Left ventricle myocardium inferior (tissue), 1 donor: ENCODE results near the gene ISLR2. TPM values are rescaled to one million over a fixed set of nuclear protein-coding genes. Genes with fewer than 3 reads are reported as not detected.
A peak's percentile ranks its signal among the peaks of the same experiment; 100 is the strongest.

Source experiments
- DNase-seq: peaks from one replicate; pipeline ENCODE4 v3.0.0-alpha.2; 2020
- H3K27ac ChIP-seq: fragments of 200-600 bp; replicated peaks from 2 replicates; pipeline ENCODE4 v1.8.0; 2021
- H3K27me3 ChIP-seq: fragments of 200-600 bp; 2 replicates; pipeline ENCODE4 v1.8.0; 2021; ENCODE audit warnings: low read depth
- H3K36me3 ChIP-seq: fragments of 200-600 bp; 2 replicates; pipeline ENCODE4 v1.8.0; 2021
- H3K4me1 ChIP-seq: fragments of 200-600 bp; 2 replicates; pipeline ENCODE4 v1.8.0; 2021
- H3K4me3 ChIP-seq: fragments of 200-600 bp; 2 replicates; pipeline ENCODE4 v1.8.0; 2021; ENCODE audit warnings: mild to moderate bottlenecking, moderate library complexity
- H3K9me3 ChIP-seq: fragments of 200-600 bp; replicated peaks from 2 replicates; pipeline ENCODE4 v1.8.0; 2021
- intact Hi-C: fragments of 100-400 bp; cut with micrococcal nuclease; formaldehyde crosslinking; loops from one replicate; pipeline ENCODE4 v1.11.0; 2022
- total RNA-seq: library from RNA; stranded (reverse); fragmentation: NEBNext Ultra II Directional; extraction: Animal tissue kit (Norgen Biotek cat#: 25700); gene quantifications from one replicate; pipeline ENCODE4 v1.2.1, GENCODE V29; 2021
- TF ChIP-seq, protein P1 (sequence below): fragments of 200-600 bp; IDR thresholded peaks from 2 replicates; pipeline ENCODE4 v1.8.0; 2021; ENCODE audit warnings: antibody characterized with exemption, mild to moderate bottlenecking, borderline replicate concordance
- donor health status: DM: no; HTN: yes; CAD: no; lungs with severe emphysema.

The ISLR2 gene
- total RNA-seq, 1 donor from 2014 or later: 2.6 TPM

DNA sequence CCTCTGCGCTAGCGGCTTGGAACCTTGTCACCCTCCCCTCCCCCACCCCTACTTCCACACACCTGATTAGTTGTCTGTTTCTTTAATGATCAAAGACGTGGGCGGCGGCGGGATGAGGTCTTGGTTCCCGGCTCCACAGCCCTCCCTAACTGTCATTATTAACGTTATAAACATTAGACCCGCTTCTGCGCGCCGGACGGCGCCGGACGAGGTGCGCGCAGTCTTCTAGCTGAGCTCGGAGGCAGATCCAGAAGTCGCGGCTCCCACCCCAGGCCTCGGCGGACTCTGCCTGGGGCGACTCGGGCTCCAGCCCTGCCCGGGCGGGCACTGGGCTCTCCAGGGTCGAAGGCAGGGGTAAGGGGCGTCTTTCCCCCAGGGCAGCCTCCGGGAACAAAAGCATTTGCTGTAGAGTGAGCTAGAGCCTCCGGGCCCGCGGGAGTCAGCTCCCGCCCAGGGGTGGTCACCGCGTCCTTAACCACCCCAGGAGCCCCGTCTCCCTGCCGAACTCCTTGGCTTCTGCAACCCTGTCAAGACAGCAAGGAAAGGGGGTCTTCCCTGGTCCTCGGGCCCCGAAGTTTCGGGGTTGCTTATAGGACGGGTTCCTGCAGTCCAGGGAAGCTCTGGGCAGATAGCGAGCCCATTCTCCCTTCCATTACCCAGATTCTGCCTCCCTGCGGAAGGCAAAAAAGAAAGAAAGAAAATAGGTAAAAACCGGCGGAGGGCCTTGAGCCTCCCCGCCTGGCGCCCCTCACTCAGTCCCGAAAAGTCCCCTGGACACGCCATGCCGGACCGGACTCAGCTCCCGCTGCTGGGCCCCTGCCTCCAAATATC, 2.2 kb upstream of the ISLR2 start:
- Histone ChIP-seq H3K4me3 (peak overlapping the region; percentile 66), H3K4me1 (peaks cover 55% of the 10 kb centered on the region), H3K36me3 (no peaks in the 10 kb centered on the region), H3K9me3 (no peaks in the 10 kb centered on the region), H3K27me3 (peaks cover 93% of the 10 kb centered on the region), H3K27ac (peak overlapping the region; percentile 83)
- intact Hi-C loops: loop anchor here (5.0 kb wide), 2 partner anchors 179 to 194 kb away; no protein-coding TSS in a partner anchor
- TF ChIP-seq, protein P1, sequence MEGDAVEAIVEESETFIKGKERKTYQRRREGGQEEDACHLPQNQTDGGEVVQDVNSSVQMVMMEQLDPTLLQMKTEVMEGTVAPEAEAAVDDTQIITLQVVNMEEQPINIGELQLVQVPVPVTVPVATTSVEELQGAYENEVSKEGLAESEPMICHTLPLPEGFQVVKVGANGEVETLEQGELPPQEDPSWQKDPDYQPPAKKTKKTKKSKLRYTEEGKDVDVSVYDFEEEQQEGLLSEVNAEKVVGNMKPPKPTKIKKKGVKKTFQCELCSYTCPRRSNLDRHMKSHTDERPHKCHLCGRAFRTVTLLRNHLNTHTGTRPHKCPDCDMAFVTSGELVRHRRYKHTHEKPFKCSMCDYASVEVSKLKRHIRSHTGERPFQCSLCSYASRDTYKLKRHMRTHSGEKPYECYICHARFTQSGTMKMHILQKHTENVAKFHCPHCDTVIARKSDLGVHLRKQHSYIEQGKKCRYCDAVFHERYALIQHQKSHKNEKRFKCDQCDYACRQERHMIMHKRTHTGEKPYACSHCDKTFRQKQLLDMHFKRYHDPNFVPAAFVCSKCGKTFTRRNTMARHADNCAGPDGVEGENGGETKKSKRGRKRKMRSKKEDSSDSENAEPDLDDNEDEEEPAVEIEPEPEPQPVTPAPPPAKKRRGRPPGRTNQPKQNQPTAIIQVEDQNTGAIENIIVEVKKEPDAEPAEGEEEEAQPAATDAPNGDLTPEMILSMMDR: no peak
- no peak for DNase-seq

DNA sequence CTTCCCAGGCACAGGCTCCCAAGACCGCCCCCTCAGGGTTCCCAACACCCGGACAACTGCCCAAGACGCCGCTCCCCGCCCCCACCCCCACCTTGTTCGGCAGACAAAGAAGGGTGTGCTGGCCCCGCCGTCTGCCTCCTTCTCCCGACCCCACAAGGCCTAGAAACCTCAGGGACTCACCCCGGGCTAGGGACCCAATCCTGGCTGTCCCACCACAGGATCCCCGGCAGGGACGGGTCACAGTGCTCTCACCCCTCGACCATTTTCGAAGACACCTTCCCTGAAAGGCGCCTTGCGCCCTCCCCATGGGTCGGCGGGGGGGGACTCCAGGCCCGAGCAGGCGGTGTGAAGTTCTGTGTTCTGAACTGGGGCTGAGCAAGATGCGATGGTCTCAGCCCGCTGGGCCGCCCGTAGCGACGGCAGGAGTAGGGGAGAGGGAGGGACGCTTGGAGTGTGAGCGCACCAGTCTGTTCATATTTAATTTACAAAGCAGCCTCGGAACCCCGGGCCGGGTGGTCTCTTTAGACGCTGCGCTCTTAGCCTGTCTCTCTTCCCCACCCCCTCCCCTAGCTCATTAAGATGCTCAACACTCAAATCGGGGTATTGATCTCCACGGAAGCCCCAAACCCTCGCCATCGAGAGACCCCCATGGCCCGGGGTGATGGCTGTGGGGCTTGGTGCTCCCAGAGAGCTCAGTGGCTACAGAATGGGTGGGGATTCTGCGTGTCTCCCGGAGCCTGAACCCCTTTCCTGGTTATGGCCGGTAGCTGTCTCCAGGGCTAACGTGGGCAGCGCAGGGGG, 1.4 kb upstream of the ISLR2 start:
- intact Hi-C loops: loop anchor here (5.0 kb wide), 2 partner anchors 178 to 193 kb away; no protein-coding TSS in a partner anchor

DNA sequence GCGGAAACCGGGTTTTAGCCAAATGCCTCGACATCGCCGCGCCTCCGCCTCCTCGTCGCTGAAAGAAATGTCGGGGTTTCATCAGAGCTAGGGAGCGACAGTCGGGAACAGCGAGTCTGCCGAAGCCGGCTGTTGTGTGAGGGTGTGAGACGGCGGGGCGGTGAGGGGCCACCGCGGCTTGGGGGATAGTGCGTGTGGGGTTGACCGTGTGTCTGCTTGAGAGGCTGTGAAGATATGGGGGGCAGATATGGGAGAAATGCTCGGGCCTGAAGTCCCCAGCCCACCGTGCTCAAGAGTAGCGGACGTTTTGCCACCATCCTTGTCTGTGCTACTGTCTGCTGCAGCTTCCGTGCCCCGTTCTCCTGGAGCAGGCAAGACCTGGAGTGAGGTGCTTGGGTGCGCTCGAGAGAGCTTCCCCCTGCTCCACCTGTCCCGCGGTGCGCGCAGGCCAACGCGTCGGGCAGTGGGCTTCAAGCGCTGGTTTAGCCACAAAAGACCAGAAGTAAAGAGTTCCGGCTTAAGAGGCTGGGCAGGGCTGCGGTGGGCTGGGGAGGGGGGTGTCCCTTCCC, 716 bp upstream of the ISLR2 start:
- H3K27me3 ChIP-seq: peaks cover 95% of the 10 kb centered on the region
- no peak for DNase-seq
- no peaks in the 10 kb centered on the region for H3K9me3 ChIP-seq
- H3K36me3 ChIP-seq: no peaks in the 10 kb centered on the region
- peaks cover 70% of the 10 kb centered on the region for H3K4me1 ChIP-seq
- H3K4me3 ChIP-seq: peak overlapping the region; percentile 66
- H3K27ac ChIP-seq: peak overlapping the region; percentile 83
- intact Hi-C loops: loop anchor here (5.0 kb wide), 2 partner anchors 178 to 193 kb away; no protein-coding TSS in a partner anchor
- TF ChIP-seq, protein P1: no peak

More for the DNA sequence above, 1.4 kb upstream of the ISLR2 start:
- H3K27me3 ChIP-seq: peaks cover 94% of the 10 kb centered on the region
- peak overlapping the region; percentile 83 for H3K27ac ChIP-seq
- no peaks in the 10 kb centered on the region for H3K9me3 ChIP-seq
- H3K4me1 ChIP-seq: peaks cover 63% of the 10 kb centered on the region
- no peaks in the 10 kb centered on the region for H3K36me3 ChIP-seq
- DNase-seq: no peak
- TF ChIP-seq, protein P1: no peak
- H3K4me3 ChIP-seq: peak overlapping the region; percentile 66

DNA sequence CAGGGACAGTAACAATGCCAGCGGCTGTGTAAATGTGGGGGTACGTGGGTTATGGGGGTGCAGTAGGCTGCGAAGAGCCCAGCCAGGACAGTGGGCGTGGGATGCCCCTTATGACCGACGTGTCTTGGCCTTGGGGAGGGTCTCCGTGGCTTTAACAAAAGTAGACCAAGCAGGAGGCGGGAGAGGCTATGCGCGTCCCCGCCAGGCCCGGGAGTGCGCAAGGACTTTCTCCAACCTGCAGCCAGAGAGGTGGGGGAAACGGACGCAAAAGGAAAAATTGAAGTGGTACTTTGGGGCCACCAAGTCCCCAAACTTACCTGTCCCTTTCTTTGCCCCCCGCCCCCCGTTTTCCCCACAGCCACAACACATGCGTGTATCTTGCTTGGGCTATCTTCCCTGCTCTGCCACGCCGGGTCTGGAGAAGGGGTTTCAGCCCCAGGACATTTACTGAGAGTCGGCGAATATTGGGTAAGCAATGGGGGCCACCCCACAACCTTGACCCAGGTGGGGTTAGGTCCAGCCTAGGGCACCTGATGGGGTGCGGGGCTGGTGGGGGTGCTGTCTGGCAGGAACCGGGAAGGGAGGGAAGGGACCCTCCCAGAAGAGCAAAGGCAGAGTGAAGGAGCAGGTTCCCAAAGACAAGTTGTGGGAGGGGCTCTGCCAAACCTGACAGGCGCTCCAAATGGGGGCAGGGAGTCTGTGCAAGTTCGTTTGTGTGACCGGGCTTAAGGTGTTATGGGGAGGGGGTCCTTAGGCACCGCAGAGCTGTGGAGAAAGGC, 652 bp downstream of the ISLR2 start:
- peak overlapping the region; percentile 83 for H3K27ac ChIP-seq
- TF ChIP-seq, protein P1: no peak
- no peak for DNase-seq
- H3K4me1 ChIP-seq: peaks cover 84% of the 10 kb centered on the region
- H3K36me3 ChIP-seq: no peaks in the 10 kb centered on the region
- intact Hi-C loops: no loop called here
- H3K4me3 ChIP-seq: peak overlapping the region; percentile 66
- H3K27me3 ChIP-seq: peaks cover 92% of the 10 kb centered on the region
- H3K9me3 ChIP-seq: no peaks in the 10 kb centered on the region
